Left lung (tissue), 10 donors: ENCODE data around the gene CLDN11. TPM values are rescaled to one million over a fixed set of nuclear protein-coding genes. Genes with fewer than 3 reads are reported as not detected.

Source experiments
- ATAC-seq: fragments of 200-7000 bp; cut with Tn5 transposase; one replicate; pipeline ENCODE4 v1.9.1; 2020; ENCODE audit warnings: moderate library complexity
- DNase-seq, 4 donors: peaks; one replicate each; pipeline ENCODE4 v3.0.0-alpha.2; 2013 to 2020
- H3K27ac ChIP-seq, 2 donors: fragments of 200-600 bp; sonication (generic) in 1 of 2; one replicate each; pipeline versions ENCODE4 v1.5.0 to v1.8.0; 2020 to 2021
- H3K27me3 ChIP-seq, 2 donors: fragments of 200-600 bp; sonication (generic) in 1 of 2; one replicate each; pipeline versions ENCODE4 v1.5.0 to v1.8.0; 2020 to 2021
- H3K36me3 ChIP-seq, 2 donors: fragments of 200-600 bp; sonication (generic) in 1 of 2; one replicate each; pipeline versions ENCODE4 v1.5.0 to v1.8.0; 2020 to 2021
- H3K4me1 ChIP-seq, 2 donors: fragments of 200-600 bp; one replicate each; pipeline ENCODE4 v1.8.0; 2021
- H3K4me3 ChIP-seq, 2 donors: fragments of 200-600 bp; sonication (generic) in 1 of 2; one replicate each; pipeline versions ENCODE4 v1.5.0 to v1.8.0; 2020 to 2021; ENCODE audit warnings: mild to moderate bottlenecking in 1 of 2
- H3K9me3 ChIP-seq, 2 donors: fragments of 200-600 bp; sonication (generic) in 1 of 2; one replicate each; pipeline versions ENCODE4 v1.5.0 to v1.8.0; 2020 to 2021
- CTCF ChIP-seq, 2 donors: fragments of 200-600 bp; sonication (generic) in 1 of 2; IDR thresholded peaks; one replicate each; pipeline versions ENCODE4 v1.5.0 to v1.8.0; 2021; ENCODE audit warnings: antibody characterized with exemption in 2 of 2
- intact Hi-C, 2 donors: fragments of 100-400 bp; cut with DNase I; formaldehyde crosslinking; loops; one replicate each; pipeline versions ENCODE4 v1.11.2 to v1.14.2; 2022
- polyA plus RNA-seq, 6 donors: library from polyadenylated mRNA; unstranded; fragments of 120-200 nt; gene quantifications; one replicate each; pipeline ENCODE4 v1.2.1, GENCODE V29; 2013; ENCODE audit not compliant: insufficient read length in 6 of 6
- total RNA-seq, 2 donors: library from RNA; stranded (reverse); fragmentation: NEBNext Ultra II Directional; extraction: Animal tissue kit (Norgen Biotek cat#: 25700); gene quantifications; one replicate each; pipeline ENCODE4 v1.2.1, GENCODE V29; 2021
- donor health status: DM: no; HTN: yes; CAD: no.
- donor health status: DM: no; HTN: no; CAD: no.

Gene CLDN11
- total and polyA plus RNA-seq, 8 donors: 5.6 to 12.4 (median 8.9) TPM

GRCh38 chr3:170420307-170420821, 1.7 kb downstream of the CLDN11 start:
- H3K9me3 ChIP-seq: no peaks in the 10 kb centered on the region
- H3K4me1 ChIP-seq: peaks cover 10 to 21% of the 10 kb centered on the region in 2 donors
- peak overlapping the region in 1 of 2 donors; percentile 37 for H3K4me3 ChIP-seq
- DNase-seq (peak in 1 of 4 donors; percentile 17), ATAC-seq (peak; percentile 9)
- intact Hi-C loops: no loop called here
- peaks cover 13 to 46% of the 10 kb centered on the region in 2 donors for H3K27me3 ChIP-seq
- TF ChIP-seq CTCF (IDR thresholded peaks at IDR 0.05): no peak
- H3K36me3 ChIP-seq: no peaks in the 10 kb centered on the region
- H3K27ac ChIP-seq: peak overlapping the region; percentile 0 to 71

- peak overlapping the region in 1 of 2 donors; percentile 71 for H3K27ac ChIP-seq
- peak in 1 of 4 donors; percentile 15 for DNase-seq
Measured at GRCh38 chr3:170421111-170421641, 2.5 kb downstream of the CLDN11 start.

GRCh38 chr3:170421758-170422157, 3.1 kb downstream of the CLDN11 start:
- H3K4me3 ChIP-seq: no peak overlapping the region
- no peak for TF ChIP-seq CTCF (IDR thresholded peaks at IDR 0.05)
- no peak for ATAC-seq
- no peak for DNase-seq
- peaks cover 10 to 21% of the 10 kb centered on the region in 2 donors for H3K4me1 ChIP-seq
- peaks cover 13 to 46% of the 10 kb centered on the region in 2 donors for H3K27me3 ChIP-seq
- intact Hi-C loops: no loop called here
- H3K9me3 ChIP-seq: no peaks in the 10 kb centered on the region
- no peaks in the 10 kb centered on the region for H3K36me3 ChIP-seq
- no peak overlapping the region for H3K27ac ChIP-seq

More at GRCh38 chr3:170421111-170421641, 2.5 kb downstream of the CLDN11 start:
- Histone ChIP-seq H3K9me3 (no peaks in the 10 kb centered on the region), H3K4me1 (peaks cover 10 to 21% of the 10 kb centered on the region in 2 donors), H3K27me3 (peaks cover 13 to 46% of the 10 kb centered on the region in 2 donors), H3K36me3 (no peaks in the 10 kb centered on the region), H3K4me3 (no peak overlapping the region)
- TF ChIP-seq CTCF (IDR thresholded peaks at IDR 0.05): no peak
- no peak for ATAC-seq
- intact Hi-C loops: no loop called here

- ATAC-seq (no peak), DNase-seq (no peak)
- H3K4me1 ChIP-seq: peaks cover 10 to 21% of the 10 kb centered on the region in 2 donors
- no peaks in the 10 kb centered on the region for H3K36me3 ChIP-seq
- TF ChIP-seq CTCF (IDR thresholded peaks at IDR 0.05): no peak
- no peak overlapping the region for H3K4me3 ChIP-seq
- H3K27ac ChIP-seq: no peak overlapping the region
- peaks cover 13 to 34% of the 10 kb centered on the region in 2 donors for H3K27me3 ChIP-seq
- H3K9me3 ChIP-seq: no peaks in the 10 kb centered on the region
- intact Hi-C loops: no loop called here
Measured at GRCh38 chr3:170423001-170423615, 4.4 kb downstream of the CLDN11 start.

- TF ChIP-seq CTCF (IDR thresholded peaks at IDR 0.05): no peak
- no peak for DNase-seq
- Histone ChIP-seq H3K36me3 (no peaks in the 10 kb centered on the region), H3K9me3 (no peaks in the 10 kb centered on the region), H3K4me3 (no peak overlapping the region), H3K27ac (peak overlapping the region in 1 of 2 donors; percentile 20), H3K4me1 (peaks cover 0 to 4% of the 10 kb centered on the region in 2 donors), H3K27me3 (peaks cover 1 to 16% of the 10 kb centered on the region in 2 donors)
- intact Hi-C loops: no loop called here
- no peak for ATAC-seq
Measured at GRCh38 chr3:170424879-170425278, 6.2 kb downstream of the CLDN11 start.
